ENCODE measurements around the gene VPS35L. TPM values are rescaled to one million over a fixed set of nuclear protein-coding genes. Genes with fewer than 3 reads are reported as not detected.
"Not testable (repeated sequence)": the region's sequence is repeated elsewhere in the genome, so short reads cannot be mapped to it uniquely, and the experiment has no call there.

The VPS35L gene
- total RNA-seq, 1 donor from 2014 or later: 55.8 TPM

GRCh38 chr16:19528666-19529065, 26.8 kb upstream of the VPS35L start:
- DNase-seq (ENCODE audit: low read depth in 2 of 2): no peak

GRCh38 chr16:19532601-19533000, 22.9 kb upstream of the VPS35L start:
- no peak for DNase-seq (ENCODE audit: low read depth in 2 of 2)

- DNase-seq (ENCODE audit: low read depth in 2 of 2): no peak
Measured at GRCh38 chr16:19540241-19540970, 15.1 kb upstream of the VPS35L start.

- peak in 1 of 2 donors; percentile 59 for DNase-seq (ENCODE audit: low read depth in 2 of 2)
Measured at GRCh38 chr16:19542138-19542821, 13.2 kb upstream of the VPS35L start.

- DNase-seq (ENCODE audit: low read depth in 2 of 2): not testable (repeated sequence)
Measured at GRCh38 chr16:19543278-19543996, 12.1 kb upstream of the VPS35L start.

GRCh38 chr16:19548144-19548543, 7.4 kb upstream of the VPS35L start:
- no peak for DNase-seq (ENCODE audit: low read depth in 2 of 2)

- no peak for DNase-seq (ENCODE audit: low read depth in 2 of 2)
Measured at GRCh38 chr16:19549673-19550072, 5.8 kb upstream of the VPS35L start.

- DNase-seq (ENCODE audit: low read depth in 2 of 2): peak; percentile 13 to 36
Measured at GRCh38 chr16:19555938-19556771, 652 bp downstream of the VPS35L start.

- peak; percentile 74 to 78 for DNase-seq (ENCODE audit: low read depth in 2 of 2)
Measured at GRCh38 chr16:19559242-19559910, 3.9 kb downstream of the VPS35L start.

GRCh38 chr16:19560078-19560477, 4.6 kb downstream of the VPS35L start:
- no peak for DNase-seq (ENCODE audit: low read depth in 2 of 2)

- no peak for DNase-seq (ENCODE audit: low read depth in 2 of 2)
Measured at GRCh38 chr16:19563377-19563776, 7.9 kb downstream of the VPS35L start.

GRCh38 chr16:19566362-19566761, 10.9 kb downstream of the VPS35L start:
- DNase-seq (ENCODE audit: low read depth in 2 of 2): no peak

GRCh38 chr16:19567560-19567959, 12.1 kb downstream of the VPS35L start:
- DNase-seq (ENCODE audit: low read depth in 2 of 2): no peak

- no peak for DNase-seq (ENCODE audit: low read depth in 2 of 2)
Measured at GRCh38 chr16:19573997-19574396, 18.5 kb downstream of the VPS35L start.

GRCh38 chr16:19574615-19575014, 19.1 kb downstream of the VPS35L start:
- no peak for DNase-seq (ENCODE audit: low read depth in 2 of 2)

GRCh38 chr16:19578378-19578971, 23.0 kb downstream of the VPS35L start:
- no peak for DNase-seq (ENCODE audit: low read depth in 2 of 2)

- DNase-seq (ENCODE audit: low read depth in 2 of 2): no peak
Measured at GRCh38 chr16:19582050-19582831, 26.7 kb downstream of the VPS35L start.

- peak; percentile 60 to 87 for DNase-seq (ENCODE audit: low read depth in 2 of 2)
Measured at GRCh38 chr16:19583665-19584300, 28.3 kb downstream of the VPS35L start.

- DNase-seq (ENCODE audit: low read depth in 2 of 2): peak in 1 of 2 donors; percentile 78
Measured at GRCh38 chr16:19588661-19589060, 33.2 kb downstream of the VPS35L start.

Measured in lung microvascular endothelial cell (primary cell).